Breast epithelium (tissue), 3 donors: ENCODE results near the gene MIS12.

Experiments used
- POLR2A ChIP-seq: fragments of 450-650 bp; IDR thresholded peaks from one replicate; pipeline ENCODE4 v1.6.1; 2016; ENCODE audit warnings: antibody characterized with exemption, mild to moderate bottlenecking, moderate library complexity
- TF ChIP-seq, protein P1 (sequence below), 3 donors: fragments of 450-650 bp; IDR thresholded peaks; one replicate each; pipeline ENCODE4 v1.5.1; 2016 to 2017; ENCODE audit warnings: antibody characterized with exemption in 3 of 3, mild to moderate bottlenecking in 3 of 3, moderate library complexity in 3 of 3

DNA sequence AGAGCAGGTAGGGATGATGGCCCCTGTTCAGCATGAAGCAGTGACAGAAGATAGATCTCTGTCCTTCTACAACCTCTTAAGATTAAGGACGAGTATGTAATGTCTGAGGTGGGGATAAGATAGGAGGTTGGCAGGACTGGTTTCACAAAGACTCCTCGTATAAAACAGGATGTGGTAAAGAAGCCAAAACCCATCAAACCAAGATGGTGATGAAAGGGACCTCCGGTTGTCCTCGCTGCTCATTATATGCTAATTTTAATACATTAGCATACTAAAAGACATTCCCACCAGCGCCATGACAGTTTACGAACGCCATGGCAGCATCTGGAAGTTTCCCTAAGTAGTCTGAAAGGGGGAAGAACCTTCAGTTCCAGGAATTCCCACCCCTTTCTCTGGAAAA lies 27.3 kb downstream of the MIS12 start:
- TF ChIP-seq POLR2A, result no peak
- TF ChIP-seq, protein P1, sequence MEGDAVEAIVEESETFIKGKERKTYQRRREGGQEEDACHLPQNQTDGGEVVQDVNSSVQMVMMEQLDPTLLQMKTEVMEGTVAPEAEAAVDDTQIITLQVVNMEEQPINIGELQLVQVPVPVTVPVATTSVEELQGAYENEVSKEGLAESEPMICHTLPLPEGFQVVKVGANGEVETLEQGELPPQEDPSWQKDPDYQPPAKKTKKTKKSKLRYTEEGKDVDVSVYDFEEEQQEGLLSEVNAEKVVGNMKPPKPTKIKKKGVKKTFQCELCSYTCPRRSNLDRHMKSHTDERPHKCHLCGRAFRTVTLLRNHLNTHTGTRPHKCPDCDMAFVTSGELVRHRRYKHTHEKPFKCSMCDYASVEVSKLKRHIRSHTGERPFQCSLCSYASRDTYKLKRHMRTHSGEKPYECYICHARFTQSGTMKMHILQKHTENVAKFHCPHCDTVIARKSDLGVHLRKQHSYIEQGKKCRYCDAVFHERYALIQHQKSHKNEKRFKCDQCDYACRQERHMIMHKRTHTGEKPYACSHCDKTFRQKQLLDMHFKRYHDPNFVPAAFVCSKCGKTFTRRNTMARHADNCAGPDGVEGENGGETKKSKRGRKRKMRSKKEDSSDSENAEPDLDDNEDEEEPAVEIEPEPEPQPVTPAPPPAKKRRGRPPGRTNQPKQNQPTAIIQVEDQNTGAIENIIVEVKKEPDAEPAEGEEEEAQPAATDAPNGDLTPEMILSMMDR (IDR thresholded peaks at IDR 0.05), result no peak
